DOHH2 (cell line): ENCODE data around the gene METTL1.
A peak's percentile ranks its signal among the peaks of the same experiment; 100 is the strongest.
"Not testable (repeated sequence)": the region's sequence is repeated elsewhere in the genome, so short reads cannot be mapped to it uniquely, and the experiment has no call there.

Experiments used
- H3F3A ChIP-seq: fragments of 200-600 bp; sonication (generic), shearing (Covaris generic); 2 replicates; pipeline ENCODE4 v1.6.0; 2016; ENCODE audit warnings: antibody characterized with exemption, mild to moderate bottlenecking; ENCODE audit not compliant: control insufficient read depth, insufficient read depth
- H3K27ac ChIP-seq: fragments of 200-600 bp; sonication (generic); 2 replicates; pipeline ENCODE4 v1.5.1; 2014; ENCODE audit warnings: low read depth, mild to moderate bottlenecking, low read length, moderate library complexity
- H3K27me3 ChIP-seq: fragments of 200-600 bp; sonication (generic); 2 replicates; pipeline ENCODE4 v1.6.1; 2014; ENCODE audit warnings: mild to moderate bottlenecking, low read length, mixed read lengths; ENCODE audit not compliant: control insufficient read depth
- H3K36me3 ChIP-seq: fragments of 200-600 bp; sonication (generic); 2 replicates; pipeline ENCODE4 v1.6.1; 2014; ENCODE audit warnings: mild to moderate bottlenecking, low read length, moderate library complexity, mixed read lengths; ENCODE audit not compliant: control insufficient read depth
- H3K4me1 ChIP-seq: fragments of 200-600 bp; sonication (generic); 2 replicates; pipeline ENCODE4 v1.6.1; 2014; ENCODE audit warnings: mild to moderate bottlenecking, low read length, mixed read lengths; ENCODE audit not compliant: control insufficient read depth
- H3K4me2 ChIP-seq: fragments of 200-600 bp; sonication (generic); 2 replicates; pipeline ENCODE4 v1.6.0; 2014; ENCODE audit warnings: mild to moderate bottlenecking, low read length, moderate library complexity
- H3K4me3 ChIP-seq: fragments of 200-600 bp; sonication (generic); 2 replicates; pipeline ENCODE4 v1.5.1; 2014; ENCODE audit warnings: mild to moderate bottlenecking, low read length, mixed read lengths
- H3K79me2 ChIP-seq: fragments of 200-600 bp; sonication (generic); 2 replicates; pipeline ENCODE4 v1.6.1; 2014; ENCODE audit warnings: mild to moderate bottlenecking, low read length, mixed read lengths; ENCODE audit not compliant: control insufficient read depth
- H3K9me2 ChIP-seq: fragments of 200-600 bp; sonication (generic); replicated peaks from 2 replicates; pipeline ENCODE4 v1.6.1; 2014; ENCODE audit warnings: mild to moderate bottlenecking, low read length, mixed read lengths; ENCODE audit not compliant: control insufficient read depth
- H3K9me3 ChIP-seq: fragments of 200-600 bp; sonication (generic); 2 replicates; pipeline ENCODE4 v1.6.1; 2014; ENCODE audit warnings: antibody characterized with exemption, low read length, mixed read lengths; ENCODE audit not compliant: control insufficient read depth, insufficient read depth
- H4K20me1 ChIP-seq: fragments of 200-600 bp; sonication (generic); 2 replicates; pipeline ENCODE4 v1.6.0; 2014; ENCODE audit warnings: low read depth, mild to moderate bottlenecking, antibody characterized with exemption, low read length, moderate library complexity; ENCODE audit not compliant: control insufficient read depth, insufficient read depth
- EZH2phosphoT487 ChIP-seq: fragments of 200-600 bp; sonication (generic); IDR thresholded peaks from 2 replicates; pipeline ENCODE4 v1.6.1; 2017; ENCODE audit warnings: borderline replicate concordance, mild to moderate bottlenecking, antibody characterized with exemption, low read length, moderate library complexity, mixed read lengths
- TF ChIP-seq, protein P1 (sequence below): fragments of 200-600 bp; sonication (generic); IDR thresholded peaks from one replicate; pipeline ENCODE4 v1.5.1; 2014; ENCODE audit warnings: antibody characterized with exemption, mild to moderate bottlenecking, low read depth, low read length; ENCODE audit not compliant: poor library complexity, severe bottlenecking

The METTL1 gene

DNA sequence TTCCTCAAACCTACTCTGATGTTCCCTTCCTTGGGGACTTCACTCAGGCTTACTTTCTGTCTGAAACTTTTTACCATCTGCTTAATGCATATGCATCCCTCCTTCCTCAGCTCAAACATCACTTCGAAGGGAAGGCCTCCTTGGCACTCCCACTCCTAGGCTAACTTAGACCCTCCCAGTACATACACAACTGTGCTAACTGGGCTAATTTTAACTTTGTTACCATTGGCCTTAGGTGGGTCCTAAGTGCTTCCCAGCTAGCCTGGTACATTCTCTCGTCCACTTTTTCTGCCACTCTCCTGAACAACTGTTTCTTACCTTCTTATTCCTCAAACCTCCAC, 4.3 kb upstream of the METTL1 start:
- H3K79me2 ChIP-seq: peaks cover 4% of the 10 kb centered on the region
- no peak overlapping the region for H3K4me3 ChIP-seq
- H3K4me1 ChIP-seq: peaks cover 10% of the 10 kb centered on the region
- H3K4me2 ChIP-seq: no peak overlapping the region
- no peaks in the 10 kb centered on the region for H3F3A ChIP-seq
- H4K20me1 ChIP-seq: no peaks in the 10 kb centered on the region
- no peaks in the 10 kb centered on the region; the same call in 1 of the 2 replicates for H3K36me3 ChIP-seq
- no peaks in the 10 kb centered on the region for H3K27me3 ChIP-seq
- no peaks in the 10 kb centered on the region for H3K9me3 ChIP-seq
- no peak overlapping the region for H3K27ac ChIP-seq
- TF ChIP-seq EZH2phosphoT487: no peak
- TF ChIP-seq, protein P1, sequence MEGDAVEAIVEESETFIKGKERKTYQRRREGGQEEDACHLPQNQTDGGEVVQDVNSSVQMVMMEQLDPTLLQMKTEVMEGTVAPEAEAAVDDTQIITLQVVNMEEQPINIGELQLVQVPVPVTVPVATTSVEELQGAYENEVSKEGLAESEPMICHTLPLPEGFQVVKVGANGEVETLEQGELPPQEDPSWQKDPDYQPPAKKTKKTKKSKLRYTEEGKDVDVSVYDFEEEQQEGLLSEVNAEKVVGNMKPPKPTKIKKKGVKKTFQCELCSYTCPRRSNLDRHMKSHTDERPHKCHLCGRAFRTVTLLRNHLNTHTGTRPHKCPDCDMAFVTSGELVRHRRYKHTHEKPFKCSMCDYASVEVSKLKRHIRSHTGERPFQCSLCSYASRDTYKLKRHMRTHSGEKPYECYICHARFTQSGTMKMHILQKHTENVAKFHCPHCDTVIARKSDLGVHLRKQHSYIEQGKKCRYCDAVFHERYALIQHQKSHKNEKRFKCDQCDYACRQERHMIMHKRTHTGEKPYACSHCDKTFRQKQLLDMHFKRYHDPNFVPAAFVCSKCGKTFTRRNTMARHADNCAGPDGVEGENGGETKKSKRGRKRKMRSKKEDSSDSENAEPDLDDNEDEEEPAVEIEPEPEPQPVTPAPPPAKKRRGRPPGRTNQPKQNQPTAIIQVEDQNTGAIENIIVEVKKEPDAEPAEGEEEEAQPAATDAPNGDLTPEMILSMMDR: peak; percentile 9
- no peaks in the 10 kb centered on the region for H3K9me2 ChIP-seq

DNA sequence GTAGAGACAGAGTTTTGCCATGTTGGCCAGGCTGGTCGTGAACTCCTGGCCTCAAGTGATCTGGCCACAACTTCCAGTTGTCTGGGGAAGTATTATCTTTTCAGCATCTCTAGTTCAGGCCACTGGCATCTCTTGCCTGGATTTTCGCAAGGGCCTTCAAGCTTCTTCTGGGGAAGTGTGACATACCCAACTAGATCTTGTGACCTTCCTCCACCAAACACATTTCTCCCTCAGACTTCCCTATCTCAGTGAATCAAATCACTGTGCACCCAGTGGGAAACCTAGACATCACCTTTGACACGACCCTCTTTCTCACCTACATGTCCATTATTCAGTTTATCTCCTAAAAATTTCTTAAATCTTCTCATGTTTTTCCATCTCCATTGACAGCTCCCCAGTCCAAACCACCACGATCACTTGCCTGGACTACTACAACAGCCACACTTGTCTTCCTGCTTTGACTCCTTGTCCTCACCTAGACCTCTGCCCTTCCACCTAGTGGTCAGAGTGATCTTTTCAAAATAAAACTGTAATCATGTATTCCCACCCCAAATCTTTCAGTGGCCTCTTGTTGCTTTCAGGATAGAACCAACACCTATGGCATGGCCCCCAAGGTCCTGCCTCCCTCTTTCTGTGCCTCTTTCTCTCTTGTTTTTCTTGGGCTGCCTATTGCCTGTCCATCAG, 3.8 kb upstream of the METTL1 start:
- H3K4me1 ChIP-seq: peaks cover 13% of the 10 kb centered on the region
- no peak overlapping the region for H3K4me3 ChIP-seq
- H3K36me3 ChIP-seq: peaks cover 3% of the 10 kb centered on the region
- H3K9me3 ChIP-seq: no peaks in the 10 kb centered on the region
- H4K20me1 ChIP-seq: no peaks in the 10 kb centered on the region
- no peak overlapping the region for H3K4me2 ChIP-seq
- TF ChIP-seq, protein P1: peak; percentile 51
- TF ChIP-seq EZH2phosphoT487: no peak
- H3K9me2 ChIP-seq: no peaks in the 10 kb centered on the region
- no peak overlapping the region for H3K27ac ChIP-seq
- no peaks in the 10 kb centered on the region for H3K27me3 ChIP-seq
- peaks cover 9% of the 10 kb centered on the region for H3K79me2 ChIP-seq
- no peaks in the 10 kb centered on the region for H3F3A ChIP-seq

DNA sequence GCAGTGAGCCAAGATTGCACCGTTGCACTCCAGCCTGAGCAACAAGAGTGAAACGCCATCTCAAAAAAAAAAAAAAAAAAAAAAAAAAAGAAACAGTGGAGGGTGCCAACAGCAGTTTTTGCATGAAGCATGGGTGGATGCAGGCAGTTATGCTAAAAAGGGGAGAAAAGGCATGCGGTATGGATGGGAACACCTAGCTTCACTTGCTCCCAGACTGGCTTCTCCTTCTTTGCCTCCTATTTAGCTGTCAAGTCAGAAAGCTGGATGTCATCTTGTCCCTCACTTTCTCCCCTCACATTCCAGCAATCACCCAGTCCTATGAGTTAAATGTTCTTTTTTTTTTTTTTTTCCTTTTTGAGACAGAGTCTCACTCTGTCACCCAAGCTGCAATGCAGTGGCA, 3.1 kb upstream of the METTL1 start:
- Histone ChIP-seq H3K27me3 (no peaks in the 10 kb centered on the region), H3K4me1 (peaks cover 15% of the 10 kb centered on the region), H3K9me3 (no peaks in the 10 kb centered on the region), H3K4me3 (no peak overlapping the region), H3K27ac (no peak overlapping the region), H3K36me3 (peaks cover 10% of the 10 kb centered on the region), H3F3A (no peaks in the 10 kb centered on the region), H3K4me2 (no peak overlapping the region), H3K9me2 (no peaks in the 10 kb centered on the region), H3K79me2 (peaks cover 11% of the 10 kb centered on the region), H4K20me1 (no peaks in the 10 kb centered on the region)
- TF ChIP-seq EZH2phosphoT487: no peak
- TF ChIP-seq, protein P1: no peak

DNA sequence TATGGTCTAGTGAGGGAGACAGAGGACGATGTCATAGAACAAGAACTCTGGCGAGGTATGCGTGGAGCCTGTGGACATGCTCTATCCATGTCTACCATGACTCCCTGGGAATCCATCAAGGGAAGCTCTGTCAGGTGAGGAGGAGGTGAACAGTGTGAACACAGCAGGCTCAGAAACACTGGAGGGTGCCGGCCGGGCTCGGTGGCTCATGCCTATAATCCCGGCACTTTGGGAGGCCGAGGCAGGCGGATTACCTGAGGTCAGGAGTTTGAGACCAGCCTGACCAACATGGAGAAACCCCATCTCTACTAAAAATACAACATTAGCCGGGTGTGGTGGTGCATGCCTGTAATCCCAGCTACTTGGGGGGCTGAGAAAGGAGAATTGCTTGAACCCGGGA, 2.7 kb upstream of the METTL1 start:
- not testable (repeated sequence) for H3K4me2 ChIP-seq, H3K4me3 ChIP-seq
- peaks cover 15% of the 10 kb centered on the region for H3K4me1 ChIP-seq

More for the DNA sequence above, 2.7 kb upstream of the METTL1 start:
- Histone ChIP-seq H3K36me3 (peaks cover 14% of the 10 kb centered on the region), H3K79me2 (peaks cover 11% of the 10 kb centered on the region)
- not testable (repeated sequence) for H3K27me3 ChIP-seq, H3F3A ChIP-seq, H3K9me2 ChIP-seq, H3K9me3 ChIP-seq, H3K27ac ChIP-seq, H4K20me1 ChIP-seq
